SJSA1 (cell line): ENCODE measurements around the gene TLE6. TPM values are rescaled to one million over a fixed set of nuclear protein-coding genes. Genes with fewer than 3 reads are reported as not detected.

ENCODE experiments used
- total RNA-seq: library from RNA; depleted of rRNA; stranded (reverse); fragments of >200 nt; shearing (Covaris generic); gene quantifications from 2 replicates; pipeline ENCODE4 v1.2.3, GENCODE V29; 2014; rRNA removed

The TLE6 gene
- total RNA-seq, 1 experiment from 2014 or later, result 7.2 TPM

Other genes with a start within 250 kb of the TLE6 start
- 67.6 and 74.4 TPM in 2 replicates for gene SLC39A3, start 237.5 kb upstream of the TLE6 start, total RNA-seq
- gene SGTA, start 194.3 kb upstream of the TLE6 start, total RNA-seq, result 56.5 and 67.0 TPM in 2 replicates
- 146 and 185 TPM in 2 replicates for gene THOP1, start 192.1 kb upstream of the TLE6 start, total RNA-seq
- 1.7 and 2.7 TPM in 2 replicates for gene ZNF554, start 157.7 kb upstream of the TLE6 start, total RNA-seq
- gene ZNF555, start 136.1 kb upstream of the TLE6 start, total RNA-seq, result 2.9 and 5.2 TPM in 2 replicates
- 0.08 and 0.09 TPM in 2 replicates for gene ZNF556, start 110.2 kb upstream of the TLE6 start, total RNA-seq
- 3.3 and 4.3 TPM in 2 replicates for gene ZNF57, start 76.6 kb upstream of the TLE6 start, total RNA-seq
- 4.5 and 5.6 TPM in 2 replicates for gene ZNF77, start 32.6 kb upstream of the TLE6 start, total RNA-seq
- 19.2 and 19.9 TPM in 2 replicates for gene TLE2, start 51.7 kb downstream of the TLE6 start, total RNA-seq
- 530 and 694 TPM in 2 replicates for gene TLE5, start 84.9 kb downstream of the TLE6 start, total RNA-seq
- 100 and 135 TPM in 2 replicates for gene GNA11, start 116.8 kb downstream of the TLE6 start, total RNA-seq
- 0.05 TPM in 1 of 2 replicates, not detected in the other for gene GNA15, start 158.5 kb downstream of the TLE6 start, total RNA-seq
- gene S1PR4, start 201.2 kb downstream of the TLE6 start, total RNA-seq, result not detected in 2 replicates
- gene NCLN, start 208.4 kb downstream of the TLE6 start, total RNA-seq, result 143 and 148 TPM in 2 replicates
- 2.2 TPM in 1 of 2 replicates, not detected in the other for gene CELF5, start 247.1 kb downstream of the TLE6 start, total RNA-seq